Type B pancreatic cell (in vitro differentiated cells): ENCODE measurements around the gene TTC28. TPM values are rescaled to one million over a fixed set of nuclear protein-coding genes. Genes with fewer than 3 reads are reported as not detected.
"Not testable (repeated sequence)": the region's sequence is repeated elsewhere in the genome, so short reads cannot be mapped to it uniquely, and the experiment has no call there.

Experiments used
- DNase-seq: peaks from one replicate; pipeline ENCODE4 v3.0.0; 2021; ENCODE audit warnings: mixed read lengths; ENCODE audit not compliant: unreplicated experiment; ENCODE audit errors: extremely low spot score
- H3K27ac Mint-ChIP-seq: 2 replicates; pipeline ENCODE4 v1.8.0; 2021; ENCODE audit warnings: mild to moderate bottlenecking, mixed read lengths
- H3K27me3 Mint-ChIP-seq: 2 replicates; pipeline ENCODE4 v1.8.0; 2021; ENCODE audit warnings: mixed read lengths
- H3K36me3 Mint-ChIP-seq: 2 replicates; pipeline ENCODE4 v1.8.0; 2021; ENCODE audit warnings: mixed read lengths
- H3K4me1 Mint-ChIP-seq: one replicate; pipeline ENCODE4 v1.8.0; 2021; ENCODE audit warnings: mixed read lengths; ENCODE audit not compliant: unreplicated experiment
- H3K4me3 Mint-ChIP-seq: 2 replicates; pipeline ENCODE4 v1.8.0; 2021; ENCODE audit warnings: mild to moderate bottlenecking, mixed read lengths
- H3K9me3 Mint-ChIP-seq: 2 replicates; pipeline ENCODE4 v1.8.0; 2021; ENCODE audit warnings: mixed read lengths
- total RNA-seq: library from RNA; stranded (reverse); gene quantifications from 2 replicates; pipeline ENCODE4 v1.2.1, GENCODE V29; 2021; ENCODE audit warnings: low replicate concordance
- TF ChIP-seq, protein P1 (sequence below): fragments of 200-600 bp; sonication (generic); conservative IDR thresholded peaks from 2 replicates; pipeline ENCODE4 v1.5.0; 2021; ENCODE audit warnings: antibody characterized with exemption, mild to moderate bottlenecking

The TTC28 gene
- total RNA-seq, 1 donor from 2014 or later = 59.2 TPM

- Mint-ChIP-seq H3K9me3 (no peaks in the 10 kb centered on the region), H3K4me3 (no peak overlapping the region), H3K27ac (no peak overlapping the region), H3K27me3 (no peaks in the 10 kb centered on the region), H3K36me3 (peaks cover 27% of the 10 kb centered on the region), H3K4me1 (peaks cover 13% of the 10 kb centered on the region)
- DNase-seq = no peak
- TF ChIP-seq, protein P1, sequence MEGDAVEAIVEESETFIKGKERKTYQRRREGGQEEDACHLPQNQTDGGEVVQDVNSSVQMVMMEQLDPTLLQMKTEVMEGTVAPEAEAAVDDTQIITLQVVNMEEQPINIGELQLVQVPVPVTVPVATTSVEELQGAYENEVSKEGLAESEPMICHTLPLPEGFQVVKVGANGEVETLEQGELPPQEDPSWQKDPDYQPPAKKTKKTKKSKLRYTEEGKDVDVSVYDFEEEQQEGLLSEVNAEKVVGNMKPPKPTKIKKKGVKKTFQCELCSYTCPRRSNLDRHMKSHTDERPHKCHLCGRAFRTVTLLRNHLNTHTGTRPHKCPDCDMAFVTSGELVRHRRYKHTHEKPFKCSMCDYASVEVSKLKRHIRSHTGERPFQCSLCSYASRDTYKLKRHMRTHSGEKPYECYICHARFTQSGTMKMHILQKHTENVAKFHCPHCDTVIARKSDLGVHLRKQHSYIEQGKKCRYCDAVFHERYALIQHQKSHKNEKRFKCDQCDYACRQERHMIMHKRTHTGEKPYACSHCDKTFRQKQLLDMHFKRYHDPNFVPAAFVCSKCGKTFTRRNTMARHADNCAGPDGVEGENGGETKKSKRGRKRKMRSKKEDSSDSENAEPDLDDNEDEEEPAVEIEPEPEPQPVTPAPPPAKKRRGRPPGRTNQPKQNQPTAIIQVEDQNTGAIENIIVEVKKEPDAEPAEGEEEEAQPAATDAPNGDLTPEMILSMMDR = no peak
These were observed 585.9 kb downstream of the TTC28 start for GRCh38 chr22:28093711-28094110.

GRCh38 chr22:28091486-28091885 lies 588.2 kb downstream of the TTC28 start:
- Mint-ChIP-seq H3K27me3 (no peaks in the 10 kb centered on the region), H3K9me3 (no peaks in the 10 kb centered on the region), H3K4me3 (no peak overlapping the region), H3K36me3 (peaks cover 16% of the 10 kb centered on the region), H3K27ac (no peak overlapping the region), H3K4me1 (peaks cover 9% of the 10 kb centered on the region)
- TF ChIP-seq, protein P1 = no peak
- DNase-seq = no peak

DNA sequence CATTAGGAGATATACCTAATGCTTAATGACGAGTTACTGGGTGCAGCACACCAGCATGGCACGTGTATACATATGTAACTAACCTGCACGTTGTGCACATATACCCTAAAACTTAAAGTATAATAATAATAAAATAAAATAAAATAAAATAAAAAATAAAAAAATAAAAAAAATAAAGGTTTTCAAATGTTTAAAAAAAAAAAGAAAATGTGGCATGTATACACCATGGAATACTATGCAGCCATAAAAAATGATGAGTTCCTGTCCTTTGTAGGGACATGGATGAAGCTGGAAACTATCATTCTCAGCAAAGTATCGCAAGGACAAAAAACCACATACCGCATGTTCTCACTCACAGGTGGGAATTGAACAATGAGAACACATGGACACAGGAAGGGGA lies 590.1 kb downstream of the TTC28 start:
- not testable (repeated sequence) for H3K4me3 Mint-ChIP-seq, DNase-seq, H3K27ac Mint-ChIP-seq, H3K27me3 Mint-ChIP-seq, H3K9me3 Mint-ChIP-seq, H3K4me1 Mint-ChIP-seq
- peaks cover 14% of the 10 kb centered on the region for H3K36me3 Mint-ChIP-seq

GRCh38 chr22:28077166-28077565 lies 602.5 kb downstream of the TTC28 start:
- Mint-ChIP-seq H3K27me3 (no peaks in the 10 kb centered on the region), H3K9me3 (peaks cover 6% of the 10 kb centered on the region), H3K4me1 (peaks cover 6% of the 10 kb centered on the region), H3K27ac (no peak overlapping the region), H3K36me3 (peaks cover 18% of the 10 kb centered on the region), H3K4me3 (no peak overlapping the region)
- DNase-seq = no peak
- TF ChIP-seq, protein P1 = no peak

- H3K36me3 Mint-ChIP-seq = peaks cover 17% of the 10 kb centered on the region
These were observed 604.2 kb downstream of the TTC28 start for GRCh38 chr22:28075358-28075981.

DNA sequence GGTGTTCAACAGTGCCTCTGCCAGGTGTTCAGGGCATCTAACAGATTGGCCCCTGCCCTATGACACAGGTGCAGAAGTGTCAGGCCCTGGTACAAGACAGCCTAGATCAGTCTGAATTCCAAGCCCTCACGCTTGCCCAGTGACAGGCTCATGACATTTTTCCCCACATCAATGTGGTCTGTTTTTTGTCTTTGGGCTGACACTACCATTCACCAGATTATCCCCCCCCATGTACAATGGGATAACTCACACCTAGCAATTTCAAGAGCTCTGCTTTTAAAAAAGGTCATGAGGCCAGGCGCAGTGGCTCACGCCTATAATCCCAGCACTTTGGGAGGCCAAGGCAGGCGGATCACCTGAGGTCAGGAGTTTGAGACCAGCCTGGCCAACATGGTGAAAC lies 605.1 kb downstream of the TTC28 start:
- H3K9me3 Mint-ChIP-seq = peaks cover 6% of the 10 kb centered on the region
- H3K36me3 Mint-ChIP-seq = peaks cover 8% of the 10 kb centered on the region
- no peak overlapping the region for H3K27ac Mint-ChIP-seq
- TF ChIP-seq, protein P1 = no peak
- no peak overlapping the region for H3K4me3 Mint-ChIP-seq
- no peak for DNase-seq
- peaks cover 11% of the 10 kb centered on the region for H3K4me1 Mint-ChIP-seq
- H3K27me3 Mint-ChIP-seq = no peaks in the 10 kb centered on the region

More at GRCh38 chr22:28075358-28075981, 604.2 kb downstream of the TTC28 start:
- no peak for DNase-seq
- Mint-ChIP-seq H3K9me3 (peaks cover 6% of the 10 kb centered on the region), H3K27ac (peak overlapping the region; percentile 4), H3K4me1 (peaks cover 6% of the 10 kb centered on the region), H3K4me3 (no peak overlapping the region), H3K27me3 (no peaks in the 10 kb centered on the region)
- TF ChIP-seq, protein P1 = no peak
